Urinary bladder (tissue), 4 donors: ENCODE data around the gene LACTBL1. TPM values are rescaled to one million over a fixed set of nuclear protein-coding genes. Genes with fewer than 3 reads are reported as not detected.

Experiments
- DNase-seq: peaks from one replicate; pipeline ENCODE4 v3.0.0-alpha.2; 2015; ENCODE audit errors: extremely low spot score
- H3K27ac ChIP-seq: one replicate; pipeline ENCODE4 v1.5.1; 2013; ENCODE audit warnings: low read depth, mild to moderate bottlenecking, moderate library complexity
- H3K36me3 ChIP-seq: one replicate; pipeline ENCODE4 v1.6.1; 2013; ENCODE audit warnings: mild to moderate bottlenecking, moderate library complexity; ENCODE audit not compliant: insufficient read depth
- H3K4me1 ChIP-seq: one replicate; pipeline ENCODE4 v1.6.1; 2013; ENCODE audit warnings: mild to moderate bottlenecking, moderate library complexity; ENCODE audit not compliant: insufficient read depth
- H3K4me3 ChIP-seq: one replicate; pipeline ENCODE4 v1.5.1; 2013; ENCODE audit warnings: low read depth, low read length
- WGBS: extraction: QIAGEN DNeasy Blood & Tissue Kit; methylation state at CpG from one replicate; pipeline ENCODE4 v1.1.7; 2013; 5-methylcytosine and 5-hydroxymethylcytosine counted together
- polyA plus RNA-seq: library from polyadenylated mRNA; stranded (reverse); fragments of 200-250 nt; gene quantifications from one replicate; pipeline ENCODE4 v1.2.3, GENCODE V29; 2013
- total RNA-seq: library from RNA; depleted of rRNA; stranded (reverse); fragments of >200 nt; gene quantifications from one replicate; pipeline ENCODE4 v1.2.3, GENCODE V29; 2014
- donor health status: healthy with polysubstance abuse.
- donor health status: healthy.

The LACTBL1 gene
- total and polyA plus RNA-seq, 2 donors = not detected

DNA sequence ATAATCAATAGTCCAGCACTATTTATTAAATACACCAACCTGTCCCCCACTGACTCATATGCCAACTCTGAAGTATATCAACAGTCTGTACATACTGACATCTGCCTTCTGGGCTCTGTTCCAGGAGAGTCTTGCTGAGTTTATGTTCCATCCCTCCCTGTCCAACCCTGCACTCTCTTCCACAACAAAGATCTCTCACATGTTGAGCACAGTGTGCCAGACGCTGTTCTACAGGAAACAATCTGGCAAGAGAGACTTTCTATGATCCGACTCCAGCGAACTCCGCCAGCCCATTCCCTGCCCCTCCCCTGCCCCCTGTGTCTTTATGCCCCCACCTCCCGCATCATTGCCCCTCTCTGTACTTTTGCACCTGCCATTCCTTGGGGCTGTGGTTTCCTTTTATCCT lies 3.4 kb downstream of the LACTBL1 start:
- no peaks in the 10 kb centered on the region for H3K4me1 ChIP-seq
- H3K36me3 ChIP-seq = no peaks in the 10 kb centered on the region
- WGBS = under 1% methylated on average over 5 of the region's 5 CpGs
- DNase-seq = peak; percentile 71
- H3K4me3 ChIP-seq = no peak overlapping the region
- no peak overlapping the region for H3K27ac ChIP-seq

DNA sequence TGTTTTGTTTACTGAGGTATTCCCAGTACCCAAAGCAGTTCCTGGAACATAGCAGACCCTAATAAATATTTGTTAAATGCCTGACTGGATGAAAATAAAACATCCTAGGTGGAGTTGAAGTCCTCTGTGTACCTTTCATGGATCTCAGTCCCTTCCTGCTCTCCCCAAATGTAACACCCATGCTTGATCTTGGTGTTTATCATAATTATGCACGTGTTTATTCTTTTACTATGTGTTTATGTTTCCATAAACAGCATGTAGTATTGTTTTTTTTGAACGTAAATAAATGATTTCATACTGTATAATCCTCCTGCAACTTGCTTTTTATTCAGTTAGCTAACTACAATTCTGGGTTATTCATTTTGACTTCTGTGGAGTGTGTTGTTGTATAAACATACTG lies 4.8 kb downstream of the LACTBL1 start:
- no peak overlapping the region for H3K27ac ChIP-seq
- WGBS = 38% methylated on average over 2 of the region's 2 CpGs
- no peaks in the 10 kb centered on the region for H3K4me1 ChIP-seq
- no peak overlapping the region for H3K4me3 ChIP-seq
- H3K36me3 ChIP-seq = no peaks in the 10 kb centered on the region
- DNase-seq = no peak

DNA sequence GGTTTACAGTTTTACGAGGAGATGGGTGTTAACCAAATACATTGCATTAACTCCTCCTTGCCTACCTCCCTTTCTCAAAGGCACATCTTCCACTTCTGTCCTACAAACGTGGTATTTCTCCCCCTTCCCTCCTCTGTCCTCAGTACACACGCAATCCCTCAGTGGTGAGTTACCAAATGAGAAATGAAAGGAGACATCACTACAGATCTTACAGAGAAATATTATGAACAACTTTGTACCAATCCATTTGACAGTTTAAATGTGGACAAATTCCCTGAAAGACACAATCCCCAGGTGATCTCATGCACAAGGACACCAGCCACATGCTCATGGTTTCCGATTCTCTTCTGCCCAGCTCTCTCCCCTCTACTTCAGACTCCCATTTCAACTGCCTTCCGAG lies 6.4 kb downstream of the LACTBL1 start:
- no peak for DNase-seq
- H3K4me1 ChIP-seq = no peaks in the 10 kb centered on the region
- no peak overlapping the region for H3K4me3 ChIP-seq
- no peaks in the 10 kb centered on the region for H3K36me3 ChIP-seq
- no peak overlapping the region for H3K27ac ChIP-seq
- WGBS = 82% methylated on average over 5 of the region's 5 CpGs

DNA sequence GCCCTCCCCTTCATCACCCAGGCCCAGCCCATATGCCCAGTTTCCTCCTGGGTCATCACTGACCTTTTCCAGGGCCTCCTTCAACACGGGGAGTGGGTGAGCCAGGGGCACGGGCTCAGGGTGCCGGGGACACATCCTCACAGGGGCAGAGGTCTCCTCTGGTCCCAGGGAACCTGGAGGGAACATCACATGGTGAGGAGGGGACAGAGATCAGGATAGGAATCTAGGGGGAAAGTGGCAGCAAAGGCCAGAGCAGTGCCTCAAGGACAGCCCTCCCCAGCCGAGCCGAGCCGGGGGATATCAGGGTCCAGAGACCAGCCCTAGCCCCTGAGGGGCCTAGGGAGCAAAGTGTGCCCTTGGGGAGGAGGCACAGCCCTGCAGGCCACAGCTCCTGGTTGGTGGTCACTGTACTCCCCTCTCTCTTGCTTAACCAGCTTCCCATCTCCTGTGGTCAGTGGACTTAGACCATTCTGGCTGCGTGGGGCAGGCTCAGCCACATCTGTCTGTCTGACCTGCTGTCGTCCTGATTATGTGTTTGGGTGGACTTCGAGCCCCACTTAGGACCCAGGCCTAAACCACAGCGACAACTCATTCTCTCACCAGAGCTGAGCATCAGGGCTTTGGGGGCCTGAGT lies 9.5 kb downstream of the LACTBL1 start:
- no peaks in the 10 kb centered on the region for H3K4me1 ChIP-seq
- DNase-seq = no peak
- H3K27ac ChIP-seq = no peak overlapping the region
- no peak overlapping the region for H3K4me3 ChIP-seq
- 88% methylated on average over 10 of the region's 10 CpGs for WGBS
- no peaks in the 10 kb centered on the region for H3K36me3 ChIP-seq

DNA sequence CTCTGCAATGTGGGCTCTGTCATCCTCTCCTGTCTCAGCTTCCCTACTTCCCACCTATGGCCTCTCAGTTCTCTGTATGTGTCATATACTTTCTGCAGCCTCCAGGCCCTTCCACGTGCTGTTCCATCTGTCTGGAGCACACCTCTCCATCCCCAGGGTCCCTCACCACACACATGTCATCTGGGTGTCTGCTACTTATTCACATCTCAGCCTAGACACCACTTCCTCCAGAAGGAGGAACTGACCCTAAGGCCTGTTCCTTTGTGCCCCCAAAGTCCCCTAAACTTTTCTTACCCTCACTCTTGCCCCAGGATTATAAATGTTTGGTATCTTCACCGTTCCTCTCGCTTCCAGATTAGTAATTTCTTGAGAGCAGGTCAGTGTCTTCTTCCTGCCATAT lies 10.1 kb downstream of the LACTBL1 start:
- Histone ChIP-seq H3K4me3 (no peak overlapping the region), H3K4me1 (no peaks in the 10 kb centered on the region), H3K27ac (no peak overlapping the region), H3K36me3 (no peaks in the 10 kb centered on the region)
- DNase-seq = no peak
- 69% methylated on average over 3 of the region's 3 CpGs for WGBS

DNA sequence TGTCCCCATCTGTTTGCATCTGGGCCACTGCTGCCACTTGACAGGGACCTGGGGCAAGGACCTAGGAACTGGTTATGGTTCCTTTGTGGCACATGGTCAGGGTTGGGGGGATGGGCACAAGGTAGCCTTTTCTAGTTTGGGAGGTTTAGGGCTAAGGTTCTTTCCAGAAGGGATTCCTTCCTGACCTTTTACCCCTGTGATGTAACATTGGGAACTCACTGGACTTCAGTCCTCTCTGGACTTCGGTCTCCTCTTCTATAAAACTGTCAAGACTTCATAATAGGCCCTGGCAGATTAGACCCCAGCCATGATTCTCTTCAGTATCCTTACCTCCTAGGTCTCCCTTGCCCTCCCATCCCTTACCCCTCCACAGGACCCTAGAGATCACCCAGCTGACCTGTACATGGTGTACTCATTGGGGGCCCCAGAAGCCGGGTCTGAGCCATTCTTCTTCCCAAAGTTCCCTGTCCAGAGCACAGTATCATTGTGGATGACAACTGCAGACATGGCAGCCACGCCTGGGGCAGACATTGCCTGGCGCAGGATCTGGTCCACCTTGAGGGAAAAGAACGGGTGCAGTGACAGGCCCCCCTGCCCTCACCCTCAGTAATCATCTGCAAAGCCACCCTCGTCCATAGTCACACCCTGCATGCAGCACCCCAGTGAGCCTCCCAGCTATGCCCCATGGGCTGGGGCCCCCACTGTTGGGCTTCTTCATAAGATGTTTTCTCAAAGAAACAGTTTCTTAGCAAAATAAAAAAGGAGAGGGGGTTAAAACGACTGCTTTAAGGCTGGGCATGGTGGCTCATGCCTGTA lies 12.9 kb downstream of the LACTBL1 start:
- no peak for DNase-seq
- Histone ChIP-seq H3K4me3 (no peak overlapping the region), H3K36me3 (no peaks in the 10 kb centered on the region), H3K4me1 (no peaks in the 10 kb centered on the region), H3K27ac (no peak overlapping the region)
- WGBS = 79% methylated on average over 7 of the region's 7 CpGs

DNA sequence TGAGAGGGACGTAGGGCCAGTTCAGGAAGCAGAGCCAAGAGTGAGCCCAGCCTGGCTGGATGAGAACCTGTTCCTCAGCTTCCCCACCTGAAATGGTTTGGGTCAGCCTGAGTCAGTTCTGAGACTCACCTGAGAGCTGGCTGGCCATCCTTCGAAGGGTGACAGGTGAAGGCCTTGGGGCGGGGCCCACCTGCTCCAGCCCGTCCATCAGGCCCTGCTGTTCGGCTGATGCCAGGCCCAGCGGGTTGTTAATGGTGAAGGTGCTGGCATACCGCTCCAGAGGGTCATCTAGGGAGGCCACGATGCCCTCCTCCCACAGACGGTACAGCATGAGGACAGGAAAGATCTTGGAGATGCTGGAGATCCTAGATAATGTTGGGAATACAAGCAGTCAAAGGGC lies 14.1 kb downstream of the LACTBL1 start:
- 92% methylated on average over 9 of the region's 9 CpGs for WGBS
- no peak for DNase-seq

DNA sequence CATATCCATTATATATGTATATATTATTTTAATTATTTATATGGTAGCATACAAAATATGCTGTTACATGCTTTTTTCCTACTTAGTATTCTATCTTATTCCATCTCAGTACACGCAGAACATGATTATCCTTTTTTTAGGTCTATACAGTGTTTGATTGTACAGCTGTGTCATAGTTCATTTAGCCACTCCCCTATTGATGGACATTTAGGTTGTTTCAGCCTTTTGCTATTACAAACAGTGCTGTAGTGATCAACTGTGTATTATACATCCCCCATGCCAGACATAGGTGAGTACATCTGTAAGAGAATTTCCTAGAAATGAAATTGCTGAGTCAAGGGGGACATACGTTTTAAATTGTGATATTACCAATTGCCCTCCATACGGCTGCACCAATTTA lies 15.6 kb downstream of the LACTBL1 start:
- Histone ChIP-seq H3K4me1 (no peaks in the 10 kb centered on the region), H3K4me3 (no peak overlapping the region), H3K36me3 (no peaks in the 10 kb centered on the region), H3K27ac (no peak overlapping the region)
- DNase-seq = no peak
- WGBS = 65% methylated on average over 3 of the region's 3 CpGs

More for the DNA sequence above, 14.1 kb downstream of the LACTBL1 start:
- no peak overlapping the region for H3K27ac ChIP-seq
- H3K4me1 ChIP-seq = no peaks in the 10 kb centered on the region
- no peak overlapping the region for H3K4me3 ChIP-seq
- no peaks in the 10 kb centered on the region for H3K36me3 ChIP-seq

DNA sequence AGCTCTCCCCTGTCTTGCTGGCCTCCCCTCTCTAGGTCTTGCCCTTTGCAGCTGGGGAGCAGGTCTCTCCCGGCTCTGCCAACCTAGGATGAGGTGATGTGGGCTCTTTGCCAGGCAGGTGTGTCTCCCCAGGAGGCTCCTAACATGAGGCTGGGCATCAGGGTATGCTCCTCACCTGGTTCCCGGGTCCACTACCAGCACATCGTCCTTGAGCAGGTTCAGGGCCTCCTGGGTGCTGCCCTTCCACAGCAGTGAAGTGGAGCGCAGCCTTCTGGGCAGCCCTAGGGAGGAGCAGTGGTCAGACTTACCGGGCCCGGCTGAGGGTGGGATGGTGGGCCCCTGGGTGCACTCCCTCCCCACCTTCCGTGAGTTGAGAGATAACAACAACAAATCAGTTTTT lies 17.5 kb downstream of the LACTBL1 start:
- H3K27ac ChIP-seq = no peak overlapping the region
- 91% methylated on average over 7 of the region's 7 CpGs for WGBS
- no peaks in the 10 kb centered on the region for H3K36me3 ChIP-seq
- no peak overlapping the region for H3K4me3 ChIP-seq
- DNase-seq = no peak
- H3K4me1 ChIP-seq = no peaks in the 10 kb centered on the region

DNA sequence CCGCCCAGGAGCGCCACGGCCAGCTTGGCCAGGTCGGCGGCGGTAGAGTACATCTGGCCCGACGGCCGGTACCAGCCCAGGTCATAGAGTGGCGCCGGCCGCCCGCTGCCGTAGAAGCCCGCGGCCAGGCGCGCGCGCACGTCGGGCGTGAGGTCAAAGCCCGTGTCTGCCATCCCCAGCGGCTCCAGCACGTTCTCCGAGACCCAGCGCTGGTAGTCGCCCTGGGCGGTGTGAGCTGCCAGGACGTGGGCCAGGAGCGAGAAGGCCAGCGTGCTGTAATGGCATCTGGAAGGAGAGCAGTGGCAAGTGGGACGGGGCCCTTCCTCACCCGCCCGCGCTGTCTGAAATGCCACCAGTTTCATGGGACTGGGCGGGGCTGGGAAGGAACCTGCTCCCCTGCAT lies 18.9 kb downstream of the LACTBL1 start:
- Histone ChIP-seq H3K4me3 (no peak overlapping the region), H3K36me3 (no peaks in the 10 kb centered on the region), H3K4me1 (no peaks in the 10 kb centered on the region), H3K27ac (no peak overlapping the region)
- WGBS = 21% methylated on average over 38 of the region's 38 CpGs
- no peak for DNase-seq

DNA sequence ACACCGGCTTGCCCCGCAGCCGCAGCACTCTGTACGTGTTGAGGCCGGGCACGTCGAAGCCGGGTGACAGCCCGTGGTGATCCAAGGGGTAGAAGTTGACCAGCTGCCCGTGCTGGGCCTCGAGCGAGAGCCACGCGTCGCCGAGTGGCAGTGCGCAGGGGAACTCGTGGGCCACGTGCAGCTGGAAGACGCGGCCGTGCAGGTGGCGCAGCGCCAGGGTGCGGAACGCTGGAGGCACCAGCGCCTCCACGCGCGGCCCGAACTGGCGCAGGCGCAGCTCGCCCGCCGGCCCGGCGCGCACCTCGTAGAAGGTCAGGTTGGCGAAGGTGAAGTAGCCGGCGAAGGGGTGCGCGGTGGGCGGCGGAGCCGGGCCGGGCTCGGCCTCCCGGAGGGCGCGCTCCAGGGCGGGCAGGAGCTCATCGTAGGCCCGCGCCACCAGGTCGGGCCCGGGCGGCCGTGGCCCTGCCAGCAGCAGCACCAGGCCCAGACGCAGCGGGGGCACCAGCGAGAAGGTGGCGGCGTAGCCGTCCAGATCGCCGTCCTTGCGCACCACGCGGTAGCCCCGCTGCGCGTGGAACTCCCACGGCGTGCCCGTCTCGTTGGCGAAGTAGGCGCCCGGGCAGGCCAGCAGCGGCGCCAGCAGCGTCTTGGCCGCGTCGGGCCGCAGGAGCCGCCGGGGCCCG lies 19.5 kb downstream of the LACTBL1 start:
- no peak overlapping the region for H3K4me3 ChIP-seq
- H3K27ac ChIP-seq = no peak overlapping the region
- no peaks in the 10 kb centered on the region for H3K36me3 ChIP-seq
- no peak for DNase-seq
- WGBS = 10% methylated on average over 92 of the region's 92 CpGs
- no peaks in the 10 kb centered on the region for H3K4me1 ChIP-seq

DNA sequence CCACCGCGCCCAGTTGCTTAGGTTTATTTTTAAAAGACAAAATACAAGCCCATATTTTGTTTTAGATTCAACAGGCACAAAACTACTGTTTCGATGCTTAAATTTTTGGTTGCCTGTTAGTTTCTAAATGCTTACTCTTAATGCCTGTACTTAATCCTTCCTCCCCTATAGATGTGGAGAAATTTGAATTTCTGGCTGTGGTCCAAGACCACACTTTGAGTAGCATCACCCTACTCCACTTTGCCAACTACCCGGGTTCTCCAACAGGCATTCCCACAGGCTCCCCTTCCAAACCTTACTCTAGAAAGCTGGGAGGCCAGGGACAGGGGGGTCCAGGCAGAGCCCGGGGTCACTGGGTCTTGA lies 20.0 kb downstream of the LACTBL1 start:
- H3K4me3 ChIP-seq = no peak overlapping the region
- no peaks in the 10 kb centered on the region for H3K4me1 ChIP-seq
- H3K36me3 ChIP-seq = no peaks in the 10 kb centered on the region
- no peak overlapping the region for H3K27ac ChIP-seq
- DNase-seq = no peak
- WGBS = 85% methylated on average over 5 of the region's 5 CpGs

DNA sequence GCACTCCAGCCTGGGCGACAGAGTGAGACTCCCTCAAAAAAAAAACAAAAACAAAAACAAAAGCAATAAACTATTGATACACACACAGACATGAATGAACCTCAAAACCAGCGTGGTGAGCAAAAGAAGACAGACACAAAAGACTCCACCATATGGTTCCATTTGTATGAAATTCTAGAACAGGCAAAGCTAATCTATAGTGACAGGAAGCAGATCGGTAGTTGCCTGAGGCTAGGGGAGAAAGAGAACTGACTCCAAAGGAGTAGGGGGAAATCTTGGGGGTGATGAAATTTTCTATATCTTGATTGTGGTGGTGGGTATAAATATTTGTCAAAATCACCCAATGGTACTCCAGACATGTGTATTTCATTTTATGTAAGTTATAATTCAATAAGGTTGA lies 20.9 kb downstream of the LACTBL1 start:
- Histone ChIP-seq H3K4me1 (no peaks in the 10 kb centered on the region), H3K4me3 (no peak overlapping the region), H3K27ac (no peak overlapping the region), H3K36me3 (no peaks in the 10 kb centered on the region)
- no peak for DNase-seq
- 68% methylated on average over 3 of the region's 3 CpGs for WGBS

DNA sequence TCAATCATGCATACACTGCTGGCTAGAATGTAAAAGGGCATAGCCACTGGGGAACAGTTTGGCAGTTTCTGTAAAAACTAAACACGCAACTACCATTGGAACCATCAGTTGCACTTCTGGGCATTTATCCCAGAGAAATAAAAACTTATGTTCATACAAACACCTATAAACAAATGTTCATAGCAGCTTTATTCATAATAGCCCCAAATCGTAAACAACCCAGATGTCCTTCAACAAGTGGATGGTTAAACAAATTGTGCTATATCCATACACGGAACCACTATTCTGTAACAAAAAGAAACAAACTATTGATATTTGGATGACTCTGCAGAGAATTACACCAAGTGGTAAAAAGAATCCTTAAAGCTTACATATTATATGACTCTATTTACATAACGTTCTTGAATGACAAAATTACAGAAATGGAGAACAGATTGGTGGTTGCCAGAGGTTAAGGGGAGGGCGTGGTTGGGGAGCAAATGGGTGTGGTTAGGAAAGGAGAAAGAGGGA lies 22.8 kb downstream of the LACTBL1 start:
- H3K36me3 ChIP-seq = no peaks in the 10 kb centered on the region
- H3K4me1 ChIP-seq = no peaks in the 10 kb centered on the region
- 33% methylated on average over 5 of the region's 5 CpGs for WGBS
- no peak for DNase-seq
- no peak overlapping the region for H3K27ac ChIP-seq
- H3K4me3 ChIP-seq = no peak overlapping the region
